Measurements from ENCODE around the gene RGS11. TPM values are rescaled to one million over a fixed set of nuclear protein-coding genes. Genes with fewer than 3 reads are reported as not detected.

The RGS11 gene
- total RNA-seq, 1 experiment from 2014 or later, result 0.85 TPM

- H3K9me3 Mint-ChIP-seq (ENCODE audit: low read depth, unreplicated experiment), result no peaks in the 10 kb centered on the region
- CTCF ChIA-PET, result no interaction called here
- no peak for DNase-seq
- no peaks in the 10 kb centered on the region for H3K4me1 Mint-ChIP-seq (ENCODE audit: low read depth, unreplicated experiment)
- intact Hi-C loops (cut with micrococcal nuclease; ENCODE audit: unreplicated experiment), result no loop called here
- no TSS peak for BruUV-seq (replicated peaks)
- no peak overlapping the region for H3K27ac Mint-ChIP-seq (ENCODE audit: unreplicated experiment)
- no peaks in the 10 kb centered on the region for H3K27me3 Mint-ChIP-seq (ENCODE audit: unreplicated experiment)
- no peak for TF ChIP-seq CTCF (IDR thresholded peaks at IDR 0.05; ENCODE audit: unreplicated experiment)
- peaks cover 50% of the 10 kb centered on the region for H3K36me3 Mint-ChIP-seq (ENCODE audit: insufficient read depth, unreplicated experiment)
- no peak overlapping the region for H3K4me3 Mint-ChIP-seq (ENCODE audit: low read depth, unreplicated experiment)
These were observed 28.2 kb upstream of the RGS11 start for GRCh38 chr16:303760-304505.

- no TSS peak for BruUV-seq (replicated peaks)
- intact Hi-C loops (cut with micrococcal nuclease; ENCODE audit: unreplicated experiment), result no loop called here
- no peaks in the 10 kb centered on the region for H3K9me3 Mint-ChIP-seq (ENCODE audit: low read depth, unreplicated experiment)
- no peak for DNase-seq
- H3K36me3 Mint-ChIP-seq (ENCODE audit: insufficient read depth, unreplicated experiment), result peaks cover 55% of the 10 kb centered on the region
- H3K4me1 Mint-ChIP-seq (ENCODE audit: low read depth, unreplicated experiment), result no peaks in the 10 kb centered on the region
- no peak overlapping the region for H3K27ac Mint-ChIP-seq (ENCODE audit: unreplicated experiment)
- no peak for TF ChIP-seq CTCF (IDR thresholded peaks at IDR 0.05; ENCODE audit: unreplicated experiment)
- no peaks in the 10 kb centered on the region for H3K27me3 Mint-ChIP-seq (ENCODE audit: unreplicated experiment)
- H3K4me3 Mint-ChIP-seq (ENCODE audit: low read depth, unreplicated experiment), result no peak overlapping the region
- CTCF ChIA-PET, result no interaction called here
These were observed 26.2 kb upstream of the RGS11 start for GRCh38 chr16:301950-302349.

GRCh38 chr16:301235-301634, 25.5 kb upstream of the RGS11 start:
- TF ChIP-seq CTCF (IDR thresholded peaks at IDR 0.05; ENCODE audit: unreplicated experiment), result no peak
- intact Hi-C loops (cut with micrococcal nuclease; ENCODE audit: unreplicated experiment), result no loop called here
- CTCF ChIA-PET, result no interaction called here
- Mint-ChIP-seq H3K9me3 (ENCODE audit: low read depth, unreplicated experiment) (no peaks in the 10 kb centered on the region), H3K4me3 (ENCODE audit: low read depth, unreplicated experiment) (no peak overlapping the region), H3K27ac (ENCODE audit: unreplicated experiment) (no peak overlapping the region), H3K27me3 (ENCODE audit: unreplicated experiment) (no peaks in the 10 kb centered on the region), H3K4me1 (ENCODE audit: low read depth, unreplicated experiment) (no peaks in the 10 kb centered on the region), H3K36me3 (ENCODE audit: insufficient read depth, unreplicated experiment) (peaks cover 56% of the 10 kb centered on the region)
- no peak for DNase-seq
- BruUV-seq (replicated peaks), result no TSS peak

GRCh38 chr16:297832-298231, 22.1 kb upstream of the RGS11 start:
- no peak overlapping the region for H3K27ac Mint-ChIP-seq (ENCODE audit: unreplicated experiment)
- no peak for DNase-seq
- BruUV-seq (replicated peaks), result no TSS peak
- no peaks in the 10 kb centered on the region for H3K9me3 Mint-ChIP-seq (ENCODE audit: low read depth, unreplicated experiment)
- peaks cover 58% of the 10 kb centered on the region for H3K36me3 Mint-ChIP-seq (ENCODE audit: insufficient read depth, unreplicated experiment)
- no peaks in the 10 kb centered on the region for H3K27me3 Mint-ChIP-seq (ENCODE audit: unreplicated experiment)
- no peak for TF ChIP-seq CTCF (IDR thresholded peaks at IDR 0.05; ENCODE audit: unreplicated experiment)
- intact Hi-C loops (cut with micrococcal nuclease; ENCODE audit: unreplicated experiment), result no loop called here
- no peak overlapping the region for H3K4me3 Mint-ChIP-seq (ENCODE audit: low read depth, unreplicated experiment)
- H3K4me1 Mint-ChIP-seq (ENCODE audit: low read depth, unreplicated experiment), result no peaks in the 10 kb centered on the region
- CTCF ChIA-PET, result no interaction called here
